K562 (cell line): Measurements from ENCODE around the gene ZFP69B. TPM values are rescaled to one million over a fixed set of nuclear protein-coding genes. Genes with fewer than 3 reads are reported as not detected.

Experiments
- ARID4B ChIP-seq: sonication (generic); formaldehyde crosslinking; IDR thresholded peaks from 2 replicates; pipeline ENCODE4 v1.8.0; 2022; ENCODE audit warnings: mild to moderate bottlenecking, missing genetic modification reagents
- ATF1 ChIP-seq, 2 experiments: fragments of 450-650 bp in 1 of 2; IDR thresholded peaks; 2 replicates each; pipeline ENCODE4 v1.6.1; 2016; ENCODE audit warnings: missing compliant biosample characterization in 1 of 2, missing genetic modification characterization in 1 of 2
- FOXA3 ChIP-seq, 2 experiments: fragments of 450-650 bp in 1 of 2; sonication (generic) in 1 of 2; formaldehyde crosslinking; IDR thresholded peaks in 1 of 2; conservative IDR thresholded peaks in 1 of 2; 2 replicates each; pipeline versions ENCODE4 v1.4.0 to v1.8.0; 2020 to 2022; ENCODE audit warnings: mild to moderate bottlenecking in 2 of 2, missing genetic modification reagents in 1 of 2
- FOXP4 ChIP-seq: sonication (generic); formaldehyde crosslinking; IDR thresholded peaks from 2 replicates; pipeline ENCODE4 v1.8.0; 2022; ENCODE audit warnings: mild to moderate bottlenecking, missing genetic modification reagents, borderline replicate concordance
- GABPB1 ChIP-seq: sonication (generic); formaldehyde crosslinking; IDR thresholded peaks from 2 replicates; pipeline ENCODE4 v1.8.0; 2022; ENCODE audit warnings: mild to moderate bottlenecking, missing genetic modification reagents
- HMGN3 ChIP-seq: IDR thresholded peaks from 2 replicates; pipeline ENCODE4 v1.6.1; 2011; ENCODE audit warnings: borderline replicate concordance, low read depth, mild to moderate bottlenecking, mixed read lengths, low read length; ENCODE audit not compliant: insufficient read length; ENCODE audit errors: extremely low read depth
- NFRKB ChIP-seq: fragments of 450-650 bp; IDR thresholded peaks from 2 replicates; pipeline ENCODE4 v1.6.1; 2016; ENCODE audit warnings: low read depth
- SIN3B ChIP-seq: fragments of 450-650 bp; IDR thresholded peaks from 2 replicates; pipeline ENCODE4 v1.6.1; 2017; ENCODE audit warnings: low read depth, mild to moderate bottlenecking, moderate library complexity
- SUPT5H ChIP-seq: fragments of 450-650 bp; IDR thresholded peaks from 2 replicates; pipeline ENCODE4 v1.6.1; 2016
- TEAD4 ChIP-seq, 2 experiments: sonication (generic) in 1 of 2; formaldehyde crosslinking in 1 of 2; IDR thresholded peaks; 2 replicates each; pipeline versions ENCODE4 v1.6.1 to v1.8.0; 2012 to 2022; ENCODE audit warnings: borderline replicate concordance in 1 of 2, inconsistent platforms in 1 of 2, low read length in 1 of 2, mild to moderate bottlenecking in 1 of 2, missing genetic modification reagents in 1 of 2
- ZNF184 ChIP-seq: sonication (generic); formaldehyde crosslinking; IDR thresholded peaks from 2 replicates; pipeline ENCODE4 v1.5.0; 2020; ENCODE audit warnings: missing genetic modification reagents
- ZNF282 ChIP-seq: sonication (generic); formaldehyde crosslinking; IDR thresholded peaks from 2 replicates; pipeline ENCODE4 v1.8.1; 2023; ENCODE audit warnings: missing genetic modification reagents
- ZNF551 ChIP-seq: fragments of 250-450 bp; sonication (Bioruptor Pico); IDR thresholded peaks from 2 replicates; pipeline ENCODE4 v1.5.0; 2021; ENCODE audit warnings: mild to moderate bottlenecking, moderate library complexity
- ZNF584 ChIP-seq: fragments of 200-800 bp; sonication (Bioruptor generic); IDR thresholded peaks from 2 replicates; pipeline ENCODE4 v1.6.1; 2016; ENCODE audit warnings: low read depth, mild to moderate bottlenecking, missing genetic modification characterization, missing compliant biosample characterization
- ZNF740 ChIP-seq, 3 experiments: fragments of 200-800 bp in 1 of 3; sonication (Bioruptor generic) in 1 of 3; sonication (generic) in 1 of 3; formaldehyde crosslinking in 1 of 3; IDR thresholded peaks; 2 replicates each; pipeline versions ENCODE4 v1.6.1 to v1.8.0; 2016 to 2022; ENCODE audit warnings: mild to moderate bottlenecking in 2 of 3, missing compliant biosample characterization in 2 of 3, missing genetic modification characterization in 2 of 3, missing genetic modification reagents in 1 of 3
- polyA plus RNA-seq, 8 experiments: library from polyadenylated mRNA; depleted of rRNA in 4 of 8; stranded (reverse) in 5 of 8; unstranded in 3 of 8; fragments of >200 nt; fragmentation: Nextera tagmentation in 2 of 8; fragmentation: Illumina TruSeq in 1 of 8; extraction: Ambion mirVana in 2 of 8; extraction: Trizol in 1 of 8; gene quantifications; 2 replicates each; pipeline versions ENCODE4 v1.2.1 to v1.2.3, GENCODE V29; 2011 to 2014; ENCODE audit warnings: inconsistent platforms in 1 of 8, missing spikeins in 1 of 8
- total RNA-seq, 7 experiments: library from RNA; depleted of rRNA in 6 of 7; stranded (reverse); fragments of >200 nt in 6 of 7; fragmentation: Illumina TruSeq in 2 of 7; extraction: Trizol in 2 of 7; gene quantifications; 2 replicates each; pipeline versions ENCODE4 v1.2.1 to v1.2.3, GENCODE V29; 2011 to 2021; ENCODE audit warnings: low replicate concordance in 1 of 7
- TF ChIP-seq, protein P1 (sequence below): sonication (generic); formaldehyde crosslinking; IDR thresholded peaks from 2 replicates; pipeline ENCODE4 v1.8.0; 2022; ENCODE audit warnings: missing genetic modification reagents, mild to moderate bottlenecking, moderate library complexity, borderline replicate concordance

The ZFP69B gene
- total and polyA plus RNA-seq, 9 of the 15 experiments (the other 6 are each of a cell fraction or from before 2014, with no cell fraction given) = 1.6 to 10.3 (median 8.4) TPM

DNA sequence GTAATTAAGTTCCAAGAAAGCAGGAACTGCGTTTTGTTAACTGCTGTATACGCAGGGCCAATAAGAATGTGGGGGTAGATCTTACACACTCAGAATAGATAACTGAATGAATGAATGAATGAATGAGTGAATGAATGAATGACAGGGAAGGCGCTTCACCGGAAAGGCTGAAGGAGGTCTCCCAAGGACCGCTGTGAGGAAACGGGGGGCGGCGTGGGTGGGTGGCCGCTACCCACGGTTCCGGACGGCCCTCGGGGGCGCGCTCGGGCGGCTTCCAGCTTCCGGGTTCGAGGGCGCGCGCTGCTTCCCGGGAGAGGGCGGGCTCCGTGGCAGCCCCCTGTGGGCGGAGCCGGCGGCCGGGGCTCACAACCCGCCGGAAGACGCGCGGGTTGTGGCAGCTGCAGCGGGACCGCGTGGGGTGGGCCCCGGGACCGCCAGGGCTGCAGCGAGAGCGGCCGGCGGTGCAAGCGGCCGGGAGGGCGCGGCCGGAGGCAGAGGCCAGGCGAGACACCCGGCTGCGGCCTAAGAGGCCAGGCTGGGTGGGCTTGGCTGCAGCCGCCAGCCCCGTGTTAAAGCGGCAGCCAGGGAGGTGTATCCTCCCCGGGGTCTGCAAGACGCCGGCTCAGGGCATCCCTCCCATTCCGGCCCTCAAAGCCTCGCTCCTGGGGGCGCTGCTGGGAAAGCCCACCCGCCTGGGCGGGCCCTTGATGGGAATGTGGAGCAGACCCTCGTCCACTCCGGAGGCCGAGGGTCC, 26.8 kb downstream of the ZFP69B start, which contains the start of gene ZFP69 (continued):
- peak; percentile 82 for TF ChIP-seq ARID4B (CRISPR knock-in tag)
- no peak for TF ChIP-seq ATF1 (CRISPR knock-in tag; IDR thresholded peaks at IDR 0.05)
- 0 out of 2 replicates have a peak, but pooled peaks have one; percentile 31 for TF ChIP-seq ATF1 (tag; IDR thresholded peaks at IDR 0.05)
- TF ChIP-seq ZNF740 (CRISPR knock-in tag; IDR thresholded peaks at IDR 0.05) = peak; percentile 71; the same call in 1 of the 2 replicates
- TF ChIP-seq ZNF740 (tag; IDR thresholded peaks at IDR 0.05) = no peak
- TF ChIP-seq GABPB1 (CRISPR knock-in tag) = 0 out of 2 replicates have a peak, but pooled peaks have one; percentile 46
- TF ChIP-seq ZNF282 (CRISPR knock-in tag) = peak; percentile 90; the same call in 1 of the 2 replicates
- 0 out of 2 replicates have a peak, but pooled peaks have one; percentile 44 for TF ChIP-seq SUPT5H
- TF ChIP-seq FOXP4 (CRISPR knock-in tag) = peak; percentile 83; the same call in 1 of the 2 replicates
- TF ChIP-seq ZNF184 = no peak
- 0 out of 4 replicates have a peak, but pooled peaks of 1 of the 2 experiments have one; percentile 55 for TF ChIP-seq FOXA3 (CRISPR knock-in tag; conservative IDR thresholded peaks at IDR 0.05 in 1 of 2, IDR thresholded peaks at IDR 0.05 in 1 of 2)
- no peak for TF ChIP-seq TEAD4 (IDR thresholded peaks at IDR 0.05; ENCODE audit: low read length)
- TF ChIP-seq TEAD4 (CRISPR knock-in tag; IDR thresholded peaks at IDR 0.05; ENCODE audit: borderline replicate concordance) = peak; percentile 87; the same call in 1 of the 2 replicates
- no peak for TF ChIP-seq ZNF551 (CRISPR knock-in tag)
- no peak for TF ChIP-seq ZNF584 (CRISPR knock-in tag)
- peak; percentile 72 for TF ChIP-seq NFRKB
- TF ChIP-seq HMGN3 = peak; percentile 72
- TF ChIP-seq, protein P1, sequence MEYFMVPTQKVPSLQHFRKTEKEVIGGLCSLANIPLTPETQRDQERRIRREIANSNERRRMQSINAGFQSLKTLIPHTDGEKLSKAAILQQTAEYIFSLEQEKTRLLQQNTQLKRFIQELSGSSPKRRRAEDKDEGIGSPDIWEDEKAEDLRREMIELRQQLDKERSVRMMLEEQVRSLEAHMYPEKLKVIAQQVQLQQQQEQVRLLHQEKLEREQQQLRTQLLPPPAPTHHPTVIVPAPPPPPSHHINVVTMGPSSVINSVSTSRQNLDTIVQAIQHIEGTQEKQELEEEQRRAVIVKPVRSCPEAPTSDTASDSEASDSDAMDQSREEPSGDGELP (CRISPR knock-in tag) = peak; percentile 60; the same call in 1 of the 2 replicates
- TF ChIP-seq SIN3B = peak; percentile 32; the same call in 1 of the 2 replicates
